ENCODE results near the gene ABCG1. TPM values are rescaled to one million over a fixed set of nuclear protein-coding genes. Genes with fewer than 3 reads are reported as not detected.

Gene ABCG1
- total and polyA plus RNA-seq, 4 donors = 11.5 to 65.0 (median 35.0) TPM

DNA sequence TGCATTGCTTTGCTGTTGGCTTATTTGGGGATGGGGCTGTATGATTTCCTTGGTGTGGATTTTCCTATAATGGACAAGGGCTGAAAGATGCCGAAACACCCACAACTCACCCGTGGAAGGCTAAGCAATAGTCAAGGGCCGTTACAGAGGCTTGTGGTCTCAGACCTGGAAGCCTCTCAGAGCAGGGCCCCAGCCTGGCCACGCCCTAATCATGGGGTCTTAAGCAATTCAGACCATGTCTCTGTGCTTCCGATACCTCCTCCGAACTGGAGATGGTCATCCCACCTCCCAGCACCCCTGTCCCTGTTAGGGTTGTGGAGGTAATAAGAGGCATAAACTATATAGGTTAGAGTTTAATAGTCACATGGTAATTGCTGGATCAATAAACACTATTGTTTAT is 3.4 kb downstream of the ABCG1 start:
- Histone ChIP-seq H3K27ac (ENCODE audit: low read depth in 1 of 2, low read length in 1 of 2) (peak overlapping the region; percentile 26 to 73), H3K9me3 (ENCODE audit: control insufficient read depth in 4 of 4, insufficient read depth in 3 of 4, low read length in 3 of 4) (no peaks in the 10 kb centered on the region), H3K4me3 (no peak overlapping the region), H3K36me3 (ENCODE audit: control insufficient read depth in 4 of 4, insufficient read depth in 4 of 4, low read length in 4 of 4) (peaks cover 0 to 3% (median 0%) of the 10 kb centered on the region in 4 donors), H3K4me1 (ENCODE audit: control insufficient read depth in 5 of 5, insufficient read depth in 5 of 5, low read length in 5 of 5) (peaks cover 0 to 15% (median 5%) of the 10 kb centered on the region in 5 donors), H3K27me3 (ENCODE audit: control insufficient read depth in 3 of 3, insufficient read depth in 3 of 3, low read length in 2 of 3) (peaks cover 0 to 23% (median 22%) of the 10 kb centered on the region in 3 donors), H3K9ac (ENCODE audit: insufficient read depth in 1 of 2, low read length in 2 of 2) (no peak overlapping the region)
- TF ChIP-seq, protein P1, sequence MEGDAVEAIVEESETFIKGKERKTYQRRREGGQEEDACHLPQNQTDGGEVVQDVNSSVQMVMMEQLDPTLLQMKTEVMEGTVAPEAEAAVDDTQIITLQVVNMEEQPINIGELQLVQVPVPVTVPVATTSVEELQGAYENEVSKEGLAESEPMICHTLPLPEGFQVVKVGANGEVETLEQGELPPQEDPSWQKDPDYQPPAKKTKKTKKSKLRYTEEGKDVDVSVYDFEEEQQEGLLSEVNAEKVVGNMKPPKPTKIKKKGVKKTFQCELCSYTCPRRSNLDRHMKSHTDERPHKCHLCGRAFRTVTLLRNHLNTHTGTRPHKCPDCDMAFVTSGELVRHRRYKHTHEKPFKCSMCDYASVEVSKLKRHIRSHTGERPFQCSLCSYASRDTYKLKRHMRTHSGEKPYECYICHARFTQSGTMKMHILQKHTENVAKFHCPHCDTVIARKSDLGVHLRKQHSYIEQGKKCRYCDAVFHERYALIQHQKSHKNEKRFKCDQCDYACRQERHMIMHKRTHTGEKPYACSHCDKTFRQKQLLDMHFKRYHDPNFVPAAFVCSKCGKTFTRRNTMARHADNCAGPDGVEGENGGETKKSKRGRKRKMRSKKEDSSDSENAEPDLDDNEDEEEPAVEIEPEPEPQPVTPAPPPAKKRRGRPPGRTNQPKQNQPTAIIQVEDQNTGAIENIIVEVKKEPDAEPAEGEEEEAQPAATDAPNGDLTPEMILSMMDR (IDR thresholded peaks at IDR 0.05; ENCODE audit: control extremely low read depth, extremely low read depth) = no peak
- WGBS, 2 donors = 45 to 70% methylated on average over 6 of the region's 6 CpGs
- DNase-seq (no peak), ATAC-seq (ENCODE audit: insufficient read depth, low FRiP score) (no peak)

DNA sequence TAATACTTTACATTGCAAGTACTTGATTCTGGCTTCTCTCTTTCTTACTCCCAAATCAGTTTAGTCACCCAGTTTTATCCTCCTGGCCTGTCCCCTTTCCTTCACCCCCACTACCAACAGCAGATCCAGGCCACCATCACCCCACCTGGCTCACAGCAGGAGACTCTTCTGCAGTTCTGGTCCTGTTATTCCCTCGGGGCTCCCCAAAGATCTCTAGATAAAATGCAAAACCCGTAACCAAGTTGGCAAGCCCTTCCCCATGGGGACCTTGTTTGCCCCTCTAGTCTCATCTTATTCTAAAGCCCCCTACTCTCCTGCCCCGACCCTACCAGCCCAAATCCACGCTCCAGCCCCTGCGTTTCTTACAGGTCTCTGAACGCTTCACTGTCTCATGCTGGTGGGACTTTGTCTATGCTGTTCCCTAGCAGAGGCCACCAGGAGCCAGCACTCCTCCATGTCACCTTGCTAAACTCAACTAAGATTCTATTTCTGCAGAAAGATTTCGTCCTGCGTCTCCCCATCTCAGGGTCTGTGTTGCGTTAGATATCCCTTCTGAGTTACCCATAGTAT is 4.0 kb downstream of the ABCG1 start:
- H3K4me1 ChIP-seq (ENCODE audit: control insufficient read depth in 5 of 5, insufficient read depth in 5 of 5, low read length in 5 of 5) = peaks cover 0 to 15% (median 8%) of the 10 kb centered on the region in 5 donors
- H3K9ac ChIP-seq (ENCODE audit: insufficient read depth in 1 of 2, low read length in 2 of 2) = no peak overlapping the region
- no peaks in the 10 kb centered on the region for H3K9me3 ChIP-seq (ENCODE audit: control insufficient read depth in 4 of 4, insufficient read depth in 3 of 4, low read length in 3 of 4)
- TF ChIP-seq, protein P1 (IDR thresholded peaks at IDR 0.05; ENCODE audit: control extremely low read depth, extremely low read depth) = no peak
- H3K36me3 ChIP-seq (ENCODE audit: control insufficient read depth in 4 of 4, insufficient read depth in 4 of 4, low read length in 4 of 4) = peaks cover 0 to 3% (median 0%) of the 10 kb centered on the region in 4 donors
- H3K27me3 ChIP-seq (ENCODE audit: control insufficient read depth in 3 of 3, insufficient read depth in 3 of 3, low read length in 2 of 3) = peaks cover 0 to 22% (median 19%) of the 10 kb centered on the region in 3 donors
- WGBS, 2 donors = 94% methylated on average over 9 of the region's 9 CpGs
- H3K4me3 ChIP-seq = no peak overlapping the region
- no peak for ATAC-seq (ENCODE audit: insufficient read depth, low FRiP score)
- no peak for DNase-seq
- H3K27ac ChIP-seq (ENCODE audit: low read depth in 1 of 2, low read length in 1 of 2) = no peak overlapping the region

- peaks cover 0 to 15% (median 13%) of the 10 kb centered on the region in 3 donors for H3K27me3 ChIP-seq (ENCODE audit: control insufficient read depth in 3 of 3, insufficient read depth in 3 of 3, low read length in 2 of 3)
- WGBS, 2 donors = 95% methylated on average over 15 of the region's 15 CpGs
- no peak for ATAC-seq (ENCODE audit: insufficient read depth, low FRiP score)
- H3K4me3 ChIP-seq = no peak overlapping the region
- TF ChIP-seq, protein P1 (IDR thresholded peaks at IDR 0.05; ENCODE audit: control extremely low read depth, extremely low read depth) = no peak
- H3K4me1 ChIP-seq (ENCODE audit: control insufficient read depth in 5 of 5, insufficient read depth in 5 of 5, low read length in 5 of 5) = peaks cover 0 to 19% (median 14%) of the 10 kb centered on the region in 5 donors
- H3K9ac ChIP-seq (ENCODE audit: insufficient read depth in 1 of 2, low read length in 2 of 2) = no peak overlapping the region
- DNase-seq = no peak
- H3K9me3 ChIP-seq (ENCODE audit: control insufficient read depth in 4 of 4, insufficient read depth in 3 of 4, low read length in 3 of 4) = no peaks in the 10 kb centered on the region
- H3K36me3 ChIP-seq (ENCODE audit: control insufficient read depth in 4 of 4, insufficient read depth in 4 of 4, low read length in 4 of 4) = peaks cover 0 to 3% (median 0%) of the 10 kb centered on the region in 4 donors
- H3K27ac ChIP-seq (ENCODE audit: low read depth in 1 of 2, low read length in 1 of 2) = peak overlapping the region in 1 of 2 donors; percentile 10
These were observed 5.1 kb downstream of the ABCG1 start for GRCh38 chr21:42223826-42224575.
